ENCODE measurements around the gene ALDH7A1. TPM values are rescaled to one million over a fixed set of nuclear protein-coding genes. Genes with fewer than 3 reads are reported as not detected.

The ALDH7A1 gene
- total RNA-seq, 1 experiment from 2014 or later = 148 TPM

DNA sequence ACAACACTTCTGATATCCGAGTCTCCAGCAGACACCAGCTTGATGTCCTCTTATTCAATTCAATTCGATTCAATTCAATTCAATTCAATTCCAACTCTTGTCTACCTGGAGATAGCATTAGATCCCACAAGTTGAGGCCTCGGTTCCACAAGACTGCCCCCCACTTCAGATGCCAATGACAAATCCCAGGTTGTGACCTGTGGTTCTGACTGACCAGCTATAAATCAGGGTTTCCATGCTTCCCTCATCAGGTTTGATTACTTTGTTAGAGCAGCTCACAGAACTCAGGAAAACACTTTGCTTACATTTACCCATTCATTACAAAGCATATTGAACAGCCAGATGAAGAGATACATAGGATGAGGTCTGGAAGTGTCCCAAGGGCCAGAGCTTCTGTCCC is 82.6 kb downstream of the ALDH7A1 start:
- no peak overlapping the region for H2AK5ac ChIP-seq (ENCODE audit: insufficient read length, low read length)
- no peak overlapping the region for H2BK5ac ChIP-seq (ENCODE audit: insufficient read length, low read length)
- H4K91ac ChIP-seq (ENCODE audit: insufficient read length, low read depth, low read length) = no peak overlapping the region
- H2BK120ac ChIP-seq (ENCODE audit: low read depth, low read length, poor library complexity, severe bottlenecking) = no peak overlapping the region
- H3K23ac ChIP-seq (ENCODE audit: insufficient read length, low read depth, low read length) = no peak overlapping the region
- no peaks in the 10 kb centered on the region for H3K79me2 ChIP-seq (ENCODE audit: insufficient read depth, low read length)
- H3K79me1 ChIP-seq (ENCODE audit: insufficient read depth, low read depth, low read length, poor library complexity, severe bottlenecking) = no peaks in the 10 kb centered on the region
- TF ChIP-seq, protein P1, sequence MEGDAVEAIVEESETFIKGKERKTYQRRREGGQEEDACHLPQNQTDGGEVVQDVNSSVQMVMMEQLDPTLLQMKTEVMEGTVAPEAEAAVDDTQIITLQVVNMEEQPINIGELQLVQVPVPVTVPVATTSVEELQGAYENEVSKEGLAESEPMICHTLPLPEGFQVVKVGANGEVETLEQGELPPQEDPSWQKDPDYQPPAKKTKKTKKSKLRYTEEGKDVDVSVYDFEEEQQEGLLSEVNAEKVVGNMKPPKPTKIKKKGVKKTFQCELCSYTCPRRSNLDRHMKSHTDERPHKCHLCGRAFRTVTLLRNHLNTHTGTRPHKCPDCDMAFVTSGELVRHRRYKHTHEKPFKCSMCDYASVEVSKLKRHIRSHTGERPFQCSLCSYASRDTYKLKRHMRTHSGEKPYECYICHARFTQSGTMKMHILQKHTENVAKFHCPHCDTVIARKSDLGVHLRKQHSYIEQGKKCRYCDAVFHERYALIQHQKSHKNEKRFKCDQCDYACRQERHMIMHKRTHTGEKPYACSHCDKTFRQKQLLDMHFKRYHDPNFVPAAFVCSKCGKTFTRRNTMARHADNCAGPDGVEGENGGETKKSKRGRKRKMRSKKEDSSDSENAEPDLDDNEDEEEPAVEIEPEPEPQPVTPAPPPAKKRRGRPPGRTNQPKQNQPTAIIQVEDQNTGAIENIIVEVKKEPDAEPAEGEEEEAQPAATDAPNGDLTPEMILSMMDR (conservative IDR thresholded peaks at IDR 0.05) = no peak
- no peak overlapping the region for H3K14ac ChIP-seq (ENCODE audit: insufficient read depth, low read length)
- peaks cover 3% of the 10 kb centered on the region; the same call in 1 of the 2 replicates for H3K4me1 ChIP-seq (ENCODE audit: insufficient read depth, low read length)
- H3K23me2 ChIP-seq (ENCODE audit: insufficient read length, low read depth, low read length, poor library complexity, severe bottlenecking) = no peaks in the 10 kb centered on the region
- H3K4me1 Mint-ChIP-seq = peaks cover 7 to 12% of the 10 kb centered on the region in 2 experiments
- H3K9ac ChIP-seq (ENCODE audit: extremely low read depth, insufficient read length, low read length) = no peak overlapping the region
- no peaks in the 10 kb centered on the region for H3K9me3 Mint-ChIP-seq
- no peak overlapping the region for H3K4me2 ChIP-seq (ENCODE audit: insufficient read depth, insufficient read length, low read length)
- H3K9me3 ChIP-seq (ENCODE audit: control insufficient read depth, low read depth, low read length) = no peaks in the 10 kb centered on the region
- no CpG with 5 or more reads among the region's 3 CpGs for WGBS (ENCODE audit: extremely low coverage, insufficient read length, low lambda C conversion rate)
- no peak overlapping the region for H3T11ph ChIP-seq (ENCODE audit: low read length)
- H4K20me1 ChIP-seq (ENCODE audit: control insufficient read depth, insufficient read depth, insufficient read length) = no peaks in the 10 kb centered on the region
- no peak overlapping the region for H2AFZ ChIP-seq (ENCODE audit: low read length)
- no peak overlapping the region for H3K18ac ChIP-seq (ENCODE audit: insufficient read length, low read depth, low read length)
- no peaks in the 10 kb centered on the region for H3K36me3 Mint-ChIP-seq (ENCODE audit: insufficient read depth in 1 of 3, low read depth in 3 of 3)
- H2BK15ac ChIP-seq (ENCODE audit: low read depth, low read length) = no peak overlapping the region
- H4K5ac ChIP-seq (ENCODE audit: insufficient read length, low read depth, low read length) = no peak overlapping the region
- no peak overlapping the region for H3K4ac ChIP-seq (ENCODE audit: low read depth, low read length)
- H3K27me3 ChIP-seq (ENCODE audit: insufficient read depth, low read length) = no peaks in the 10 kb centered on the region
- H3K27me3 Mint-ChIP-seq (ENCODE audit: low read depth) = no peaks in the 10 kb centered on the region; the same call in 1 of the 2 replicates
- no peak overlapping the region for H3K27ac Mint-ChIP-seq
- H2BK20ac ChIP-seq (ENCODE audit: low read depth, low read length, poor library complexity, severe bottlenecking) = no peak overlapping the region
- H4K8ac ChIP-seq (replicated peaks; ENCODE audit: insufficient read length, low read depth, low read length) = no peak overlapping the region
- DNase-seq = no peak
- no peak overlapping the region for H2BK12ac ChIP-seq (ENCODE audit: insufficient read length, low read depth, low read length)
- H3K27ac ChIP-seq (ENCODE audit: insufficient read length, low read depth, low read length) = no peak overlapping the region
- no peak overlapping the region for H3K4me3 Mint-ChIP-seq
- H3K56ac ChIP-seq (ENCODE audit: insufficient read length, low read depth, low read length) = no peak overlapping the region
